ENCODE data around the gene MFSD2B. TPM values are rescaled to one million over a fixed set of nuclear protein-coding genes. Genes with fewer than 3 reads are reported as not detected.
A peak's percentile ranks its signal among the peaks of the same experiment; 100 is the strongest.

MFSD2B gene
- polyA plus RNA-seq, 4 donors = 0.07 to 0.13 TPM; not detected in 2

- H3K4me3 ChIP-seq (ENCODE audit: low read depth in 1 of 3, low read length in 3 of 3) = no peak overlapping the region
- H3K9me3 ChIP-seq (ENCODE audit: control insufficient read depth in 2 of 2, insufficient read depth in 1 of 2, low read depth in 1 of 2, low read length in 1 of 2) = no peaks in the 10 kb centered on the region
- no peaks in the 10 kb centered on the region for H3K4me1 ChIP-seq (ENCODE audit: control insufficient read depth in 3 of 3, insufficient read depth in 2 of 3, low read depth in 1 of 3, low read length in 2 of 3)
- peaks cover 0 to 10% (median 6%) of the 10 kb centered on the region in 3 donors for H3K27me3 ChIP-seq (ENCODE audit: control insufficient read depth in 3 of 3, insufficient read depth in 3 of 3, low read length in 3 of 3)
- 75 to 79% (median 78%) methylated on average over 11 of the region's 11 CpGs for WGBS, 3 donors
- no peaks in the 10 kb centered on the region for H3K36me3 ChIP-seq (ENCODE audit: control insufficient read depth in 3 of 3, insufficient read depth in 2 of 3, low read depth in 1 of 3, low read length in 3 of 3)
- no peak overlapping the region for H3K27ac ChIP-seq (ENCODE audit: low read depth in 1 of 3, low read length in 2 of 3)
- DNase-seq (no peak), FAIRE-seq (no peak)
Observed at GRCh38 chr2:24015562-24016375, 5.9 kb downstream of the MFSD2B start.

- no peaks in the 10 kb centered on the region for H3K36me3 ChIP-seq (ENCODE audit: control insufficient read depth in 3 of 3, insufficient read depth in 2 of 3, low read depth in 1 of 3, low read length in 3 of 3)
- H3K27me3 ChIP-seq (ENCODE audit: control insufficient read depth in 3 of 3, insufficient read depth in 3 of 3, low read length in 3 of 3) = peaks cover 0 to 4% (median under 1%) of the 10 kb centered on the region in 3 donors
- H3K4me1 ChIP-seq (ENCODE audit: control insufficient read depth in 3 of 3, insufficient read depth in 2 of 3, low read depth in 1 of 3, low read length in 2 of 3) = no peaks in the 10 kb centered on the region
- DNase-seq (no peak), FAIRE-seq (no peak)
- no peaks in the 10 kb centered on the region for H3K9me3 ChIP-seq (ENCODE audit: control insufficient read depth in 2 of 2, insufficient read depth in 1 of 2, low read depth in 1 of 2, low read length in 1 of 2)
- H3K27ac ChIP-seq (ENCODE audit: low read depth in 1 of 3, low read length in 2 of 3) = no peak overlapping the region
- no peak overlapping the region for H3K4me3 ChIP-seq (ENCODE audit: low read depth in 1 of 3, low read length in 3 of 3)
- 77 to 82% (median 79%) methylated on average over 9 of the region's 9 CpGs for WGBS, 3 donors
Observed at GRCh38 chr2:24016376-24016761, 6.5 kb downstream of the MFSD2B start.

DNA sequence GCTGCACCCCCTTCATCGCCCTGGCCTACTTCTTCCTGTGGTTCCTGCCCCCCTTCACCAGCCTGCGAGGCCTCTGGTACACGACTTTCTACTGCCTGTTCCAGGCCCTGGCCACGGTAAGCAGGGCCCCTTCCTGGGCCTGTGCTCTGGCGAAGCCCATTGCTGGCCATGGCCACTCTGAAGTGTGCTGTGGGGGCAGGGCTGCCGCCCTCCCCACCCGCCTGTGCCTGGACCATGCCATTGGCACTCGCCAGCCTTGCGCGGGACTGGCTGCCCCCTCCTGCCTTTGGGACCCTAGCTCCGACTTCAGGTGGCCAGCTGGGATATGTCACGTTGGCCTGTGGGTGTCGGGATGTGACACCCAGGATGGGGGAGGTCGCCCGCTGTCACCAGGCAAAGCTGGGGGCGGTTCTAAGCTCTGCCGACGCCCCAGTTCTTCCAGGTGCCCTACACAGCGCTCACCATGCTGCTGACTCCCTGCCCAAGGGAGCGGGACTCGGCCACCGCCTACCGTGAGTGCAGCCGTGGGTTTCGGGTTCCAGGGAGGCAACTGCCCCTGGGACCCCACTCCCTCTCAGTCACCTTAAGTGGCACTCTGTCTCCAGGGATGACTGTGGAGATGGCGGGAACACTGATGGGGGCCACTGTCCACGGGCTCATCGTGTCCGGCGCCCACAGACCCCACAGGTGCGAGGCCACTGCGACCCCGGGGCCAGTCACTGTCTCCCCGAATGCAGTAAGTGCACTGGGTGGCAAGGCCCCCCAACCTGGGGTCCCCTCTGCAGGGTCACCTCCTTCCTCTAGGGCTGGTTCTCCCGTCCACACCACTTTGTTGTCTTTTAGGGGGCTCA lies 7.2 kb downstream of the MFSD2B start:
- no peak for FAIRE-seq
- no peak overlapping the region for H3K27ac ChIP-seq (ENCODE audit: low read depth in 1 of 3, low read length in 2 of 3)
- no peak for DNase-seq
- no peaks in the 10 kb centered on the region for H3K9me3 ChIP-seq (ENCODE audit: control insufficient read depth in 2 of 2, insufficient read depth in 1 of 2, low read depth in 1 of 2, low read length in 1 of 2)
- H3K36me3 ChIP-seq (ENCODE audit: control insufficient read depth in 3 of 3, insufficient read depth in 2 of 3, low read depth in 1 of 3, low read length in 3 of 3) = peaks cover 0 to 4% (median 0%) of the 10 kb centered on the region in 3 donors
- H3K4me1 ChIP-seq (ENCODE audit: control insufficient read depth in 3 of 3, insufficient read depth in 2 of 3, low read depth in 1 of 3, low read length in 2 of 3) = no peaks in the 10 kb centered on the region
- WGBS, 3 donors = 91 to 95% (median 92%) methylated on average over 31 to 35 of the region's 35 CpGs
- no peak overlapping the region for H3K4me3 ChIP-seq (ENCODE audit: low read depth in 1 of 3, low read length in 3 of 3)
- peaks cover 0 to 2% (median 0%) of the 10 kb centered on the region in 3 donors for H3K27me3 ChIP-seq (ENCODE audit: control insufficient read depth in 3 of 3, insufficient read depth in 3 of 3, low read length in 3 of 3)

GRCh38 chr2:24017711-24018110 lies 7.8 kb downstream of the MFSD2B start:
- Histone ChIP-seq H3K4me1 (ENCODE audit: control insufficient read depth in 3 of 3, insufficient read depth in 2 of 3, low read depth in 1 of 3, low read length in 2 of 3) (no peaks in the 10 kb centered on the region), H3K27me3 (ENCODE audit: control insufficient read depth in 3 of 3, insufficient read depth in 3 of 3, low read length in 3 of 3) (peaks cover 0 to 2% (median 0%) of the 10 kb centered on the region in 3 donors), H3K36me3 (ENCODE audit: control insufficient read depth in 3 of 3, insufficient read depth in 2 of 3, low read depth in 1 of 3, low read length in 3 of 3) (peaks cover 0 to 9% (median 0%) of the 10 kb centered on the region in 3 donors), H3K27ac (ENCODE audit: low read depth in 1 of 3, low read length in 2 of 3) (no peak overlapping the region), H3K4me3 (ENCODE audit: low read depth in 1 of 3, low read length in 3 of 3) (no peak overlapping the region), H3K9me3 (ENCODE audit: control insufficient read depth in 2 of 2, insufficient read depth in 1 of 2, low read depth in 1 of 2, low read length in 1 of 2) (no peaks in the 10 kb centered on the region)
- 80 to 93% (median 88%) methylated on average over 7 to 8 of the region's 8 CpGs for WGBS, 3 donors
- DNase-seq = no peak
- no peak for FAIRE-seq

GRCh38 chr2:24018241-24018640 lies 8.4 kb downstream of the MFSD2B start:
- Histone ChIP-seq H3K36me3 (ENCODE audit: control insufficient read depth in 3 of 3, insufficient read depth in 2 of 3, low read depth in 1 of 3, low read length in 3 of 3) (peaks cover 0 to 14% (median 0%) of the 10 kb centered on the region in 3 donors), H3K4me3 (ENCODE audit: low read depth in 1 of 3, low read length in 3 of 3) (no peak overlapping the region), H3K9me3 (ENCODE audit: control insufficient read depth in 2 of 2, insufficient read depth in 1 of 2, low read depth in 1 of 2, low read length in 1 of 2) (no peaks in the 10 kb centered on the region), H3K27ac (ENCODE audit: low read depth in 1 of 3, low read length in 2 of 3) (no peak overlapping the region), H3K27me3 (ENCODE audit: control insufficient read depth in 3 of 3, insufficient read depth in 3 of 3, low read length in 3 of 3) (no peaks in the 10 kb centered on the region), H3K4me1 (ENCODE audit: control insufficient read depth in 3 of 3, insufficient read depth in 2 of 3, low read depth in 1 of 3, low read length in 2 of 3) (no peaks in the 10 kb centered on the region)
- FAIRE-seq (no peak), DNase-seq (no peak)
- WGBS, 3 donors = 80 to 87% (median 81%) methylated on average over 9 of the region's 9 CpGs

DNA sequence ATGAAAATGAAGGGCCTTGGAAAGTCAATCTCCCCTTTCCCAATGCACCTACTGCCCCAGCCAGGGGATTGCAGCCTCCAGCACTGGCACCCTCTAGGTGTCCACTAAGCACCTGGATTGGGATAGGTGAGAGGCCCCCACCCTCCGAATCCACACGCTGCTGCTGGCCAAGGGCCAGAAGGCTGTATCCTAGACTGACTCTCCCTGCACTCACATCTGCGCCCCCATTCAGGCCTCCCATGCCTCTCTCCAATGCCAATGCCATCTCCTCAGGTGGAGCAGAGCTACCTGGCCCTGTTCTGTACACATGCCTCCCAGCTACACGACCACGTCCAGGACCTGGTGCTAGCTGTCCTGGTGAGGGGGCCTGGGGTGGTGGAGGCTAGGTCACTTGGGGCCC lies 9.8 kb downstream of the MFSD2B start:
- no peaks in the 10 kb centered on the region for H3K4me1 ChIP-seq (ENCODE audit: control insufficient read depth in 3 of 3, insufficient read depth in 2 of 3, low read depth in 1 of 3, low read length in 2 of 3)
- H3K27me3 ChIP-seq (ENCODE audit: control insufficient read depth in 3 of 3, insufficient read depth in 3 of 3, low read length in 3 of 3) = no peaks in the 10 kb centered on the region
- FAIRE-seq (no peak), DNase-seq (no peak)
- H3K4me3 ChIP-seq (ENCODE audit: low read depth in 1 of 3, low read length in 3 of 3) = no peak overlapping the region
- no peak overlapping the region for H3K27ac ChIP-seq (ENCODE audit: low read depth in 1 of 3, low read length in 2 of 3)
- peaks cover 0 to 23% (median 0%) of the 10 kb centered on the region in 3 donors for H3K36me3 ChIP-seq (ENCODE audit: control insufficient read depth in 3 of 3, insufficient read depth in 2 of 3, low read depth in 1 of 3, low read length in 3 of 3)
- 75 to 86% (median 81%) methylated on average over 5 of the region's 5 CpGs for WGBS, 3 donors
- H3K9me3 ChIP-seq (ENCODE audit: control insufficient read depth in 2 of 2, insufficient read depth in 1 of 2, low read depth in 1 of 2, low read length in 1 of 2) = no peaks in the 10 kb centered on the region

DNA sequence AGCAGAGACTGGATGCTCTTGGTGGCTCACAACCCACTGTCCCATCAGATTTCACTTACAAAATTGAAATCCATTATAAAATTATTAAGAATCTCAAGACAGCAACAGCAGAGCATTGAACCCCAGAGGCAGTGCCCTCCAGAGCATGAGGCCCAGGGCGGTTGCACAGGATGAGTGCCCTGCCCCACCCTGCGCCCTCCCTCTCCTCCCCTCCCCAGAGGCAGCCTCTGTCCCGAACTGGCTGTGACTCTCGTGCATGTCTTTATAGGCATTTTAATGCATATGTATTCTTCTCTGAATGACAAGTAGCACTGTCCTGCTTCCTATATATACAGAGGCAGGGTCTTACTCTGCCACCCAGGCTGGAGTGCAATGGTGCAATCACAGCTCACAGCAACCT lies 10.4 kb downstream of the MFSD2B start:
- Histone ChIP-seq H3K36me3 (ENCODE audit: control insufficient read depth in 3 of 3, insufficient read depth in 2 of 3, low read depth in 1 of 3, low read length in 3 of 3) (peaks cover 0 to 28% (median 0%) of the 10 kb centered on the region in 3 donors), H3K4me1 (ENCODE audit: control insufficient read depth in 3 of 3, insufficient read depth in 2 of 3, low read depth in 1 of 3, low read length in 2 of 3) (no peaks in the 10 kb centered on the region), H3K27ac (ENCODE audit: low read depth in 1 of 3, low read length in 2 of 3) (no peak overlapping the region), H3K4me3 (ENCODE audit: low read depth in 1 of 3, low read length in 3 of 3) (no peak overlapping the region), H3K27me3 (ENCODE audit: control insufficient read depth in 3 of 3, insufficient read depth in 3 of 3, low read length in 3 of 3) (no peaks in the 10 kb centered on the region), H3K9me3 (ENCODE audit: control insufficient read depth in 2 of 2, insufficient read depth in 1 of 2, low read depth in 1 of 2, low read length in 1 of 2) (no peaks in the 10 kb centered on the region)
- 80 to 87% (median 84%) methylated on average over 4 of the region's 4 CpGs for WGBS, 3 donors
- no peak for FAIRE-seq
- no peak for DNase-seq

- H3K36me3 ChIP-seq (ENCODE audit: control insufficient read depth in 3 of 3, insufficient read depth in 2 of 3, low read depth in 1 of 3, low read length in 3 of 3) = peaks cover 0 to 30% (median 0%) of the 10 kb centered on the region in 3 donors
Observed at GRCh38 chr2:24021122-24021998, 11.5 kb downstream of the MFSD2B start.

More at GRCh38 chr2:24021122-24021998, 11.5 kb downstream of the MFSD2B start:
- DNase-seq = peak; percentile 39 to 67
- no peaks in the 10 kb centered on the region for H3K9me3 ChIP-seq (ENCODE audit: control insufficient read depth in 2 of 2, insufficient read depth in 1 of 2, low read depth in 1 of 2, low read length in 1 of 2)
- no peaks in the 10 kb centered on the region for H3K27me3 ChIP-seq (ENCODE audit: control insufficient read depth in 3 of 3, insufficient read depth in 3 of 3, low read length in 3 of 3)
- no peak overlapping the region for H3K4me3 ChIP-seq (ENCODE audit: low read depth in 1 of 3, low read length in 3 of 3)
- no peak for FAIRE-seq
- H3K4me1 ChIP-seq (ENCODE audit: control insufficient read depth in 3 of 3, insufficient read depth in 2 of 3, low read depth in 1 of 3, low read length in 2 of 3) = no peaks in the 10 kb centered on the region
- 55 to 75% (median 64%) methylated on average over 19 of the region's 19 CpGs for WGBS, 3 donors
- H3K27ac ChIP-seq (ENCODE audit: low read depth in 1 of 3, low read length in 2 of 3) = no peak overlapping the region

Data from small intestine (tissue), 7 donors.